Panc1 (cell line): ENCODE results near the gene ANK3. TPM values are rescaled to one million over a fixed set of nuclear protein-coding genes. Genes with fewer than 3 reads are reported as not detected.

Experiments used
- ATAC-seq: fragments of 200-7000 bp; cut with Tn5 transposase; 2 replicates; pipeline ENCODE4 v1.9.1; 2020; ENCODE audit warnings: mild to moderate bottlenecking, moderate library complexity
- BruUV-seq: library from RNA; stranded (reverse); fragments of 400-500 nt; replicated peaks from 2 replicates; lab custom pipeline; 2021; lab: Mats Ljungman, UMichigan
- CTCF ChIA-PET: fragments of 300-600 bp; sonication (Branson Sonifier 250); formaldehyde crosslinking; loops from one replicate; lab custom pipeline; 2022; ENCODE audit warnings: antibody characterized with exemption; lab: Charles Lee
- POLR2A ChIA-PET: fragments of 300-600 bp; sonication (Branson Sonifier 250); formaldehyde crosslinking; loops from one replicate; lab custom pipeline; 2022; ENCODE audit warnings: antibody characterized with exemption; lab: Charles Lee
- DNase-seq: peaks from one replicate; pipeline ENCODE4 v3.0.0-alpha.2; 2010; ENCODE audit warnings: low read depth, low spot score
- H3K27ac ChIP-seq: 2 replicates; pipeline ENCODE4 v1.5.1; 2011; ENCODE audit warnings: mild to moderate bottlenecking, low read length, inconsistent platforms
- H3K27me3 ChIP-seq: fragments of 200-500 bp; sonication (Bioruptor generic); 2 replicates; pipeline ENCODE4 v1.6.0; 2014; ENCODE audit warnings: low read length, inconsistent platforms; ENCODE audit not compliant: control insufficient read depth, insufficient read depth
- H3K36me3 ChIP-seq: fragments of 200-500 bp; sonication (Bioruptor generic); 2 replicates; pipeline ENCODE4 v1.5.1; 2014; ENCODE audit warnings: inconsistent platforms, mild to moderate bottlenecking, low read length, moderate library complexity; ENCODE audit not compliant: control insufficient read depth, insufficient read depth
- H3K4me1 ChIP-seq: 2 replicates; pipeline ENCODE4 v1.5.1; 2011; ENCODE audit warnings: inconsistent platforms, mild to moderate bottlenecking, low read length, moderate library complexity; ENCODE audit not compliant: control insufficient read depth, insufficient read depth
- H3K4me3 ChIP-seq, 2 experiments: 2 replicates each; pipeline ENCODE4 v1.5.1; 2011 to 2012; ENCODE audit warnings: low read depth in 2 of 2, low read length in 2 of 2, mild to moderate bottlenecking in 2 of 2, inconsistent platforms in 1 of 2, moderate library complexity in 1 of 2
- H3K9me3 ChIP-seq: fragments of 200-500 bp; sonication (Bioruptor generic); 2 replicates; pipeline ENCODE4 v1.5.1; 2014; ENCODE audit warnings: low read depth, mild to moderate bottlenecking, inconsistent platforms, low read length, moderate library complexity; ENCODE audit not compliant: control insufficient read depth, insufficient read depth
- CTCF ChIP-seq: fragments of 450-650 bp; IDR thresholded peaks from 2 replicates; pipeline ENCODE4 v1.5.1; 2017; ENCODE audit warnings: mild to moderate bottlenecking
- POLR2AphosphoS5 ChIP-seq: IDR thresholded peaks from 2 replicates; pipeline ENCODE4 v1.6.1; 2012; ENCODE audit warnings: mild to moderate bottlenecking, low read depth, low read length, moderate library complexity
- REST ChIP-seq, 2 experiments: IDR thresholded peaks; 2 replicates each; pipeline ENCODE4 v1.6.1; 2011 to 2012; ENCODE audit warnings: low read depth in 2 of 2, control low read depth in 1 of 2, low read length in 1 of 2, mild to moderate bottlenecking in 1 of 2, moderate library complexity in 1 of 2; ENCODE audit not compliant: insufficient read depth in 1 of 2
- SIN3A ChIP-seq: IDR thresholded peaks from 2 replicates; pipeline ENCODE4 v1.6.1; 2012; ENCODE audit warnings: low read depth, mild to moderate bottlenecking, low read length, moderate library complexity, borderline replicate concordance; ENCODE audit not compliant: insufficient read depth
- TCF7L2 ChIP-seq: IDR thresholded peaks from 2 replicates; pipeline ENCODE4 v1.6.1; 2011; ENCODE audit warnings: mild to moderate bottlenecking, low read depth, low read length, inconsistent platforms
- in situ Hi-C: cut with HindIII; loops from 2 replicates; pipeline ENCODE4 v1.10.0; 2016; ENCODE audit warnings: low sequenced_read_pairs, low pct_unique_long_range_greater_than_20kb
- intact Hi-C: fragments of 100-400 bp; cut with micrococcal nuclease; formaldehyde crosslinking; loops from one replicate; pipeline ENCODE4 v1.10.0; 2022; ENCODE audit not compliant: unreplicated experiment
- total RNA-seq: library from RNA; stranded (reverse); gene quantifications from one replicate; pipeline ENCODE4 v1.2.1, GENCODE V29; 2021; ENCODE audit not compliant: unreplicated experiment

Gene ANK3
- total RNA-seq, 1 experiment from 2014 or later: 2.5 TPM

- ChIA-PET POLR2A (no interaction called here), CTCF (no interaction called here)
- Histone ChIP-seq H3K27ac (no peak overlapping the region), H3K4me1 (no peaks in the 10 kb centered on the region), H3K4me3 (no peak overlapping the region), H3K36me3 (no peaks in the 10 kb centered on the region), H3K27me3 (no peaks in the 10 kb centered on the region), H3K9me3 (no peaks in the 10 kb centered on the region)
- no TSS peak for BruUV-seq
- ATAC-seq (no peak), DNase-seq (no peak)
- in situ Hi-C loops: no loop called here
- no peak for TF ChIP-seq SIN3A
- TF ChIP-seq POLR2AphosphoS5: no peak
- no peak for TF ChIP-seq REST (IDR thresholded peaks at IDR 0.05; ENCODE audit: insufficient read depth in 1 of 2, low read depth in 2 of 2, low read length in 1 of 2)
- TF ChIP-seq CTCF: no peak
- no peak for TF ChIP-seq TCF7L2
- intact Hi-C loops: no loop called here
Measured at GRCh38 chr10:60293581-60294175, 96.0 kb downstream of the ANK3 start.

- no peak overlapping the region for H3K4me3 ChIP-seq
- no peak for ATAC-seq
Measured at GRCh38 chr10:60292998-60293397, 96.7 kb downstream of the ANK3 start.

More at GRCh38 chr10:60292998-60293397, 96.7 kb downstream of the ANK3 start:
- DNase-seq: no peak
- ChIA-PET POLR2A (interaction anchor here (0.6 kb wide), 1 partner anchor 11 kb away, joined by 3 read pairs; no protein-coding TSS in a partner anchor), CTCF (no interaction called here)
- Histone ChIP-seq H3K36me3 (no peaks in the 10 kb centered on the region), H3K9me3 (no peaks in the 10 kb centered on the region), H3K27me3 (no peaks in the 10 kb centered on the region), H3K4me1 (no peaks in the 10 kb centered on the region), H3K27ac (no peak overlapping the region)
- BruUV-seq: no TSS peak
- intact Hi-C loops: no loop called here
- in situ Hi-C loops: no loop called here
- TF ChIP-seq REST (IDR thresholded peaks at IDR 0.05; ENCODE audit: insufficient read depth in 1 of 2, low read depth in 2 of 2, low read length in 1 of 2) (no peak), POLR2AphosphoS5 (no peak), TCF7L2 (no peak), SIN3A (no peak), CTCF (no peak)
